GM12865 (cell line): ENCODE data around the gene DNHD1.

ENCODE experiments used
- DNase-seq: peaks from one replicate; pipeline ENCODE4 v3.0.0; 2010; ENCODE audit warnings: low read depth
- H3K4me3 ChIP-seq: 2 replicates; pipeline ENCODE4 v1.5.1; 2011; ENCODE audit warnings: mild to moderate bottlenecking, low read depth, low read length, control low read depth
- CTCF ChIP-seq: IDR thresholded peaks from 2 replicates; pipeline ENCODE4 v1.5.1; 2011; ENCODE audit warnings: low read length, control low read depth, low read depth, inconsistent platforms; ENCODE audit not compliant: insufficient read depth; ENCODE audit errors: missing control alignments

The DNHD1 gene

GRCh38 chr11:6547177-6547576 lies 50.1 kb downstream of the DNHD1 start:
- no peak overlapping the region for H3K4me3 ChIP-seq
- DNase-seq, result no peak
- TF ChIP-seq CTCF, result no peak

GRCh38 chr11:6548121-6548520 lies 51.0 kb downstream of the DNHD1 start:
- H3K4me3 ChIP-seq, result no peak overlapping the region
- no peak for TF ChIP-seq CTCF
- no peak for DNase-seq

- DNase-seq, result no peak
- TF ChIP-seq CTCF, result no peak
- H3K4me3 ChIP-seq, result no peak overlapping the region
These were observed 51.6 kb downstream of the DNHD1 start for GRCh38 chr11:6548641-6549040.

GRCh38 chr11:6553634-6554033 lies 56.6 kb downstream of the DNHD1 start:
- H3K4me3 ChIP-seq, result no peak overlapping the region
- no peak for TF ChIP-seq CTCF
- DNase-seq, result no peak

- no peak for TF ChIP-seq CTCF
- H3K4me3 ChIP-seq, result no peak overlapping the region
- DNase-seq, result no peak
These were observed 58.0 kb downstream of the DNHD1 start for GRCh38 chr11:6554828-6555706.

GRCh38 chr11:6556139-6556949 lies 59.3 kb downstream of the DNHD1 start:
- DNase-seq, result no peak
- no peak overlapping the region for H3K4me3 ChIP-seq
- TF ChIP-seq CTCF, result no peak
